Suprapubic skin (tissue), 3 donors: ENCODE data around the gene MCC.

ENCODE experiments used
- POLR2A ChIP-seq, 2 donors: fragments of 450-650 bp; IDR thresholded peaks; one replicate each; pipeline ENCODE4 v1.6.1; 2017; ENCODE audit warnings: antibody characterized with exemption in 2 of 2, mild to moderate bottlenecking in 2 of 2, moderate library complexity in 2 of 2
- TF ChIP-seq, protein P1 (sequence below), 2 donors: fragments of 200-600 bp in 1 of 2; fragments of 450-650 bp in 1 of 2; sonication (generic) in 1 of 2; IDR thresholded peaks; one replicate each; pipeline ENCODE4 v1.5.1; 2016 to 2019; ENCODE audit warnings: antibody characterized with exemption in 2 of 2, mild to moderate bottlenecking in 1 of 2, moderate library complexity in 1 of 2

DNA sequence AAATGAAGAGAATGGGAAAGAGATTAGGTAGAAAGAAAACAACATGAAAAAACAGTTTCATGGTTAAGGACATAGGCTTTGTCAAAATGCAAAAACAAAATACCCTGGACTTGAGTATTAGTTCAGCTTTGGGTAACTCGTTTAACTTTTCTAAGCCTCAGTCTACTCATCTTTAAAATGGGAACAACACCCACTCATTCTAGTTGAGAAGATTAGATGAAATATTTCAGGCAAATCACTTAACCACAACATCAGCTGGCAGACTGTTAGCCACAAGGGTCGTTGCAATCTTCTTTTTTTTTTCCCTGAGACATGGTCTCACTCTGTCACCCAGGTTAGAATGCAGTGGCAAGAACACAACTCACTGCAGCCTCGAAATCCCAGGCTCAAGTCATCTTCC, 326.0 kb downstream of the MCC start:
- TF ChIP-seq, protein P1, sequence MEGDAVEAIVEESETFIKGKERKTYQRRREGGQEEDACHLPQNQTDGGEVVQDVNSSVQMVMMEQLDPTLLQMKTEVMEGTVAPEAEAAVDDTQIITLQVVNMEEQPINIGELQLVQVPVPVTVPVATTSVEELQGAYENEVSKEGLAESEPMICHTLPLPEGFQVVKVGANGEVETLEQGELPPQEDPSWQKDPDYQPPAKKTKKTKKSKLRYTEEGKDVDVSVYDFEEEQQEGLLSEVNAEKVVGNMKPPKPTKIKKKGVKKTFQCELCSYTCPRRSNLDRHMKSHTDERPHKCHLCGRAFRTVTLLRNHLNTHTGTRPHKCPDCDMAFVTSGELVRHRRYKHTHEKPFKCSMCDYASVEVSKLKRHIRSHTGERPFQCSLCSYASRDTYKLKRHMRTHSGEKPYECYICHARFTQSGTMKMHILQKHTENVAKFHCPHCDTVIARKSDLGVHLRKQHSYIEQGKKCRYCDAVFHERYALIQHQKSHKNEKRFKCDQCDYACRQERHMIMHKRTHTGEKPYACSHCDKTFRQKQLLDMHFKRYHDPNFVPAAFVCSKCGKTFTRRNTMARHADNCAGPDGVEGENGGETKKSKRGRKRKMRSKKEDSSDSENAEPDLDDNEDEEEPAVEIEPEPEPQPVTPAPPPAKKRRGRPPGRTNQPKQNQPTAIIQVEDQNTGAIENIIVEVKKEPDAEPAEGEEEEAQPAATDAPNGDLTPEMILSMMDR (IDR thresholded peaks at IDR 0.05) = no peak
- TF ChIP-seq POLR2A (IDR thresholded peaks at IDR 0.05) = no peak
